ENCODE data around the gene PRCD. TPM values are rescaled to one million over a fixed set of nuclear protein-coding genes. Genes with fewer than 3 reads are reported as not detected.

PRCD gene
- total RNA-seq, 1 donor from 2014 or later: 2.4 TPM

- DNase-seq (ENCODE audit: low spot score in 2 of 2) (no peak), FAIRE-seq (no peak)
These were observed 26.1 kb downstream of the PRCD start for GRCh38 chr17:76565728-76566612.

GRCh38 chr17:76566613-76566943 is 26.7 kb downstream of the PRCD start:
- FAIRE-seq: no peak

GRCh38 chr17:76566988-76567431 is 27.2 kb downstream of the PRCD start:
- DNase-seq (ENCODE audit: low spot score in 2 of 2) (no peak), FAIRE-seq (no peak)

More at GRCh38 chr17:76566613-76566943, 26.7 kb downstream of the PRCD start:
- no peak for DNase-seq (ENCODE audit: low spot score in 2 of 2)

DNA sequence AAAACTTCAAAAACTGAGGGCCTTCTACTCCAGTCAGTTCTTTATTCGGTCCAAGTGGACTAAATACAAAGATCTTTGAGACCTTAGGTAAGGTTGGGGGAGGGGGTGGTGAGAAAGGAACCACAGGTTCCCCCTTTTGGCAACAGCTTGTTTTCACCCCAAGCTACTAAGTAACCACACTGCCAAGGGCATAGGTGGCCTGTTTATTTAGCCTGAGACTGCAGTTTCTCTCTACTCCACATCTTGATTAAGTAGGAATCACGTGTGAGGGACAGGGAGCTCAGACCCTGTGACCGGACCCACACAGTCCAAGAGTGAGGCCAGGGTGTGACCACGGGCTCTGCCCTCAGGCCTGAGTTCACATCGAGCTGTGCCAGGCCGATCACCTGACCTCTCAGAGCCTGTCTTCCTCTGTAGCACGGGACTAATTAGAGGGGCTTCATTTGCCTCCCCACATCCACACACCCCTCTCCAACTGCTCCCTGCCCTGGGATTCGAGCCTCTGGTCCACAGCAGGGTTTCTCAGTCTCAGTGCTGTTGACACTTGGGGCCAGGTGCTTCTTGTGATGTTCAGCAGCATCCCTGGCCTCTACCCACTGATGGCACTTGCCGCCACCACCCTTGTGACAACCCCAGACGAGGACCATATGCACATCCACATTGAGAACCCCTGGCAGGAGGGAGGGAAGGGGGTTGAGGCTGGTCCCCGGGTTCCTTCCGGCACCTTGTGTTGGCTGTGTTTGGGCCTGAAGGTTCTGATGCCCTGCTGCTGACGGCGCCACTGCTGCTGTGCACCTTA is 28.0 kb downstream of the PRCD start:
- DNase-seq (ENCODE audit: low spot score in 2 of 2) (no peak), FAIRE-seq (no peak)

- FAIRE-seq: no peak
- no peak for DNase-seq (ENCODE audit: low spot score in 2 of 2)
These were observed 29.0 kb downstream of the PRCD start for GRCh38 chr17:76568811-76569221.

GRCh38 chr17:76569607-76570279 is 29.9 kb downstream of the PRCD start:
- FAIRE-seq (no peak), DNase-seq (ENCODE audit: low spot score in 2 of 2) (peak; percentile 60 to 71)

GRCh38 chr17:76570457-76570856 is 30.6 kb downstream of the PRCD start:
- FAIRE-seq (no peak), DNase-seq (ENCODE audit: low spot score in 2 of 2) (no peak)

DNA sequence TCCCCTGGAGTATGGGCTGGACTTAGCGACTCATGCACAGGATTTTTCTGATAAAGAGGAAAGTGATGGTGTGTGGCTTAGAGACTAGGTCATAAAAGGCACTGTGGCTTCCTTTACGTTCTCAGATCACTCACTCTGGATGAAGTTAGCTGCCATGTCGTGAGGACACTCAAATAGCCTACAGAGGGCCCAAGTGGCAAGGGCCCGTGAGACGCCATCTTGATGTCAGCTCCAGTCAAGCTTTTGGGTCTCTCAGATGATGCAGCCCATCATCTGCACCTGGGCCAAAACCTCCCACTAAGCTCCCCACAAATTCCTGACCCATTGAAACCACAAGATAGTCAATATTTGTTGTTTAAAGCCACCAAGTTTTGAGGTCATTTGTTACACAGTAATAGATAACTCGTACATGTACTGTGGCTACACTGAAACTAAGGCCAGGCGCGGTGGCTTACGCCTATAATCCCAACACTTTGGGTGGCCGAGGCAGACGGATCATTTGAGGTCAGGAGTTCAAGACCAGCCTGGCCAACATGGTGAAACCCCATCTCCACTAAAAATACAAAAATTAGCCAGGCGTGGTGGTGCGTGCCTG is 31.1 kb downstream of the PRCD start:
- FAIRE-seq (no peak), DNase-seq (ENCODE audit: low spot score in 2 of 2) (no peak)

DNA sequence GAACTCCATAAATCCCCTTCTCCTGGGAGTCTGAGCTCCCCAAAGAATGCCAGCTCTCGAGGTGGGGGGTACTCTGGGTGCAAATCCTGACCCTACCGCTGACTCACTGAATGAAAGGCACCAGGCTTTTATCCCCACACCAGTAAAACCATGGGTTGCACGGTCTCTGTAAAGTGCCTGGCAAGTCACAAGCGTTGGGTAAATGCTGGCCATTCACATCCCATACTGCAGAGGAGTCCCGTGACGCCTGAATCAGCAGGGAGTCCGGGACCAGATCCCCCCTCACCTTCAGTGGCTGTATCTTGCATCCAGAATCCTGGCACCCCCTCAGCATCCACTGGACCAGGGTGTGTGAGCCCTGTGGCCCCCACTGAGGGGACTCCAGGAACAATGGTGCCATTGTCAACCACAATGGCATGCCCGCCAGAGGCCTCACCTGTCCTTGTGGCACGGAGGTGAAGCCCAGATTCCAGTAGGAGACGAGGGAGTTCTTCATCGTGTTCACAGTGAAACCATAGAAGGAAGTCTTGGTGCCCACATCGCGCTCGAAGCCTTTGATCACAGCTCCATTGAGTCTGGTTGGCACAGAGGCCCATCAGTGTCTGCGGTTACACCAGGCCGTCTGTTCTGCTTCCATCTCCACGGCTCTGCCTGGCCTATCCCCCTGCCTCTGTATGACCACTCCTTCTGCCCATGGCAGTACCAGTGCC is 32.5 kb downstream of the PRCD start:
- no peak for DNase-seq (ENCODE audit: low spot score in 2 of 2)
- FAIRE-seq: no peak

DNA sequence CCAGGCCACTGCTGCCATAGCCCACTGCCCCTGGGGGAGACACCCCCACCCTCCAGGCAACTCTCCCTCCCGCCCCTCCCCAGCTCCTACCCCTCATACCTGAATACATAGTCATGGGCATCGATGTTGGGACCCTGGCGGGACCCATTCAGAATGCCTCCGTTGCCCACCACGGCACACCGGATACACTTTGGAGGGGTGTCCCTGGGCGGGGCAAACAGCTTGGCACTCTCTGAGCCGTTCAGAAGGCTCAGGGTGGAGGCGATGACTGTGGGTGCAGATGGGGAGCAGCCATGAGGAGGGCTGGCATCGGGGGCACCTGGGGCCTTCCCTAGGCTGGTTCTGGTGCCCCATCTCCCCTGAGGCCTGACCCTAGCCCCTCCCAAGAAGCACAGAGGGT is 33.3 kb downstream of the PRCD start:
- FAIRE-seq: no peak
- no peak for DNase-seq (ENCODE audit: low spot score in 2 of 2)

- DNase-seq (ENCODE audit: low spot score in 2 of 2): no peak
These were observed 34.3 kb downstream of the PRCD start for GRCh38 chr17:76574166-76574565.

GRCh38 chr17:76575570-76575969 is 35.7 kb downstream of the PRCD start:
- FAIRE-seq: no peak
- DNase-seq (ENCODE audit: low spot score in 2 of 2): no peak

More at GRCh38 chr17:76574166-76574565, 34.3 kb downstream of the PRCD start:
- no peak for FAIRE-seq

DNA sequence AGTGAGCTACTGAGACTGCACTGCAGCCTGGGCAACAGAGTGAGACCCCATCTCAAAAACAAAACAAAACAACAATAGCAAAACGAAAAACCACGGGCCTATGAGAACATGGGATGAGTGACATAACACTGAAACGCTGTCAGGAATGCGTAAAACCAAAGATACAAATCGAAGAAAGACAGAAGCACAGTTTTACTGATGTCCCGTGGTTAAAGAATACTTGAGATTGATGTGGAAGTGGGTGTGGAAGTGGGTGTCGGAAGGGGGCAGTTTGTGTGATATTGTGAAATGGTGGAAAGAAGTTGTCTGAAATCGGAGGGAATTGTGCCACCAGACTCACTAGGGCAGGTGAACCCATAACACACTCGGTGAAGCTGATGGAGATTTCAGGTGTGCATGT is 36.3 kb downstream of the PRCD start:
- no peak for DNase-seq (ENCODE audit: low spot score in 2 of 2)
- no peak for FAIRE-seq

DNA sequence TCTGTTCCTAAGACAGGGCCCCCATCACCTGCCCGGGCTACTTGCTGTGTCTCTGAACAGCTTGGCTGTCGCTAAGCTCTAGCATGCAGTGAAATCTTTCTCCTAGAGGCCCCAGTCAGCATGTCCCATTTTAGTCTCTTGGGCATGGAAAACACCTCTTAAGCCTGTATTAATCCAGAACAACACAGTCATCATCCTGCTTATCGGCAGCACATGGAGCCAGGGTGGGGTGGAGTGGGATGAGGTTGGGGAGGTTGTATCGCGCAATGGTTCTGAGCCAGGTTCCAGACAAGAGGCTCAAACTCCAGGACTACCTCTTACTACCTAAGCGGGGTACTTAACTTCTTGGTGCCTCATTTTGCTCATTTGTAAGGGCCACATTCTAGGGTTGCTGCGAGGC is 38.0 kb downstream of the PRCD start:
- no peak for FAIRE-seq
- no peak for DNase-seq (ENCODE audit: low spot score in 2 of 2)

DNA sequence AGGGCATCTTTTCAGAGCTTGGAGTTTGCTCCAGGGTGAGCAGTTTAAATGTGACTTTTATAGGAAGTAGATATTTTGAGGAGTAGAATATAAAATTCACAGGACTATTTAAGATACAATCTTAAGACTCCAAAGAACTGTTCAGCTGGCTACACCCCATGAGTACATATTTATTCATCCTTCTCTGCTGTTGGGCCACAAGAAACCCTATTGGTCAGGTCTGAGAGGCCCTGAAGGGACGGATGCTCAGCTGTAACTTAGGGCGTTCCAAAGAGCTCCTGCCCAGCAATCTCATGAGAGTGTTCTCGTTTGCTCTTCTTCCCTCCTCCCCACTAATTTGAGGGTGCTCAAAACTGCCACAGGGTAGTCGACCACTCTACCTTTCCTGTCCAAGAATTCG is 38.5 kb downstream of the PRCD start:
- FAIRE-seq: no peak
- DNase-seq (ENCODE audit: low spot score in 2 of 2): no peak

DNA sequence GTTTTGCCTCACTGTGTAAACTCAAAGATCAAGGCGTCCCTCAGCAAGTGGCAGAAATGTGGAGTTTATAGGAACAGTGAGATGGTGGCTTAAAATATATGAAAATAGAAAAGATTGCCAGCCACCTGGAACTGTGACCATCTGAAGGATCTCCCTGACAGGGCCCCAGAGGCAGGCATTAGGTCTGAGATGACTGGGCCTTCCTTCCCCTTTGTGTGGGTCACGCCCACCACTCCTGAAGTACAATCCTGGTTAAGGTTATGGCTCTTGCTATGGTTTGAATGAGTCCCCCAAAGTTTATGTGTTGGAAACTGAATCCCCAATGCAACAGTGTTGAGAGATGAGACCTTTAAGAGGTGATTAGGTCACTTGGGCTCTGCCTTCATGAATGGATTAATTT is 39.4 kb downstream of the PRCD start:
- no peak for FAIRE-seq
- DNase-seq (ENCODE audit: low spot score in 2 of 2): no peak

GRCh38 chr17:76581515-76581914 is 41.7 kb downstream of the PRCD start:
- FAIRE-seq: no peak
- no peak for DNase-seq (ENCODE audit: low spot score in 2 of 2)

GRCh38 chr17:76582660-76583059 is 42.8 kb downstream of the PRCD start:
- DNase-seq (ENCODE audit: low spot score in 2 of 2): no peak
- no peak for FAIRE-seq

GRCh38 chr17:76584427-76585032 is 44.7 kb downstream of the PRCD start:
- no peak for FAIRE-seq
- DNase-seq (ENCODE audit: low spot score in 2 of 2): no peak

Data from frontal cortex (tissue), 4 donors.